Stomach (tissue), 4 donors: Measurements from ENCODE around the gene ITPKC.

Experiments
- CTCF ChIP-seq, 7 experiments: fragments of 450-650 bp in 4 of 7; fragments of 200-600 bp in 3 of 7; sonication (generic) in 3 of 7; IDR thresholded peaks; one replicate each; pipeline ENCODE4 v1.5.1; 2016 to 2019; ENCODE audit warnings: antibody characterized with exemption in 7 of 7, control low read depth in 2 of 7, mild to moderate bottlenecking in 1 of 7
- EP300 ChIP-seq: sonication (generic); formaldehyde crosslinking; IDR thresholded peaks from one replicate; pipeline ENCODE4 v1.6.1; 2017; ENCODE audit warnings: antibody characterized with exemption
- POLR2A ChIP-seq, 4 donors: fragments of 450-650 bp; IDR thresholded peaks; one replicate each; pipeline ENCODE4 v1.6.1; 2016; ENCODE audit warnings: antibody characterized with exemption in 4 of 4, control low read depth in 2 of 4, mild to moderate bottlenecking in 1 of 4, moderate library complexity in 1 of 4
- POLR2AphosphoS5 ChIP-seq, 3 donors: sonication (generic); formaldehyde crosslinking; IDR thresholded peaks; one replicate each; pipeline ENCODE4 v1.6.1; 2016; ENCODE audit warnings: antibody characterized with exemption in 3 of 3

DNA sequence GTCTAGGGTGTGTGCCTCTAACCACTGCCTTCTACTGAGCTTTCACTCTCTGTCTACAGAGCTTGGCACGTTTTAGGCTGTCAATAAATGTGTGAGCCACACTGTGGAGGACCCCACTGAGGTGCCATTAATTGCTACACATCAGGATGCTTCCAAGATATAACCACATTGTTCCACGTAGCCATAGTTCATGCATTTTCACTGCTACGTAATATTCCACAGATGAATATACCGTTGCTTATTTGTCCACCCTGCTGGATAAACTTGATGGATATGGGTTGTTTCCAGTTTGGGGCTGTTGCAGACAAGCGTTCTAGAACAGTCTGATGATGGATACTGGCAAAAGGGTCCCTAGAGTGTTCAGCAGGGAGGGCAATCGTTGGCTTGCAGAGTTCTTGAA is 15.2 kb upstream of the ITPKC start:
- TF ChIP-seq CTCF (IDR thresholded peaks at IDR 0.05), result no peak
- no peak for TF ChIP-seq POLR2A (IDR thresholded peaks at IDR 0.05)
- TF ChIP-seq EP300, result no peak
- no peak for TF ChIP-seq POLR2AphosphoS5 (IDR thresholded peaks at IDR 0.05)
